ENCODE measurements around the gene VPS45. TPM values are rescaled to one million over a fixed set of nuclear protein-coding genes. Genes with fewer than 3 reads are reported as not detected.

The VPS45 gene
- total and polyA plus RNA-seq, 2 of the 4 experiments (the other 2 are of a cell fraction): 32.4 to 33.3 TPM

DNA sequence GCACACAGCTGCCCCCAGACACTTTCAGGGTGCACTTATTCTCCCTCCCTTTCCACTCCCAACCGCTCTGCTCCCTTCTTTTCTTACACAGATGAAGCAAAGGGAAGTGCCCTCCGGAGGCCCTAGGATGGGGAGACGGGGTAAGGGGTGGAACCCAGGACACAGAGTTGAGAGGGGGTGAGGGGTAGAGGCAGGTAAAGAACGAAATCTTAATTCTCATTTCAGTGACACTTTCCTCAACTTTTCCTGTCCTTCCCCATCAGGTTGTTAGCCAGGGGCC is 94.9 kb downstream of the VPS45 start:
- H4K91ac ChIP-seq (ENCODE audit: insufficient read depth, low read depth, low read length): peak overlapping the region; percentile 93
- peaks cover 8% of the 10 kb centered on the region for H4K20me1 ChIP-seq (ENCODE audit: insufficient read depth, low read length)
- ATAC-seq (ENCODE audit: low read depth) (peak; percentile 2; the same call in 1 of the 2 replicates), DNase-seq (no peak)
- H3K4me3 ChIP-seq (ENCODE audit: insufficient read depth, low read depth, low read length): peak overlapping the region; percentile 8; the same call in 1 of the 2 replicates
- H3K56ac ChIP-seq (ENCODE audit: extremely low read depth, insufficient read depth, low read length): peak overlapping the region; percentile 99
- H2BK5ac ChIP-seq (ENCODE audit: low read depth, low read length, poor library complexity, severe bottlenecking): peak overlapping the region; percentile 93
- peak overlapping the region; percentile 90 for H3K9ac ChIP-seq (ENCODE audit: low read depth, low read length)
- peak overlapping the region; percentile 75 for H2BK20ac ChIP-seq (ENCODE audit: low read depth, low read length)
- peak overlapping the region; percentile 76 for H2AFZ ChIP-seq (replicated peaks; ENCODE audit: low read length, poor library complexity)
- H2AK5ac ChIP-seq (ENCODE audit: low read depth, low read length): peak overlapping the region; percentile 96
- TSS peak; percentile 70 for BruUV-seq (replicated peaks)
- H3K79me1 ChIP-seq (ENCODE audit: low read depth in 1 of 2, low read length in 2 of 2): peaks cover 7 to 48% of the 10 kb centered on the region in 2 experiments; a peak in 3 of 4 replicates
- peak overlapping the region; percentile 87 for H3K18ac ChIP-seq (ENCODE audit: low read depth, low read length)
- H3K4me2 ChIP-seq (ENCODE audit: low read depth, low read length): peak overlapping the region; percentile 68
- H3K23ac ChIP-seq (ENCODE audit: low read depth, low read length): peak overlapping the region; percentile 71
- H3K9me1 ChIP-seq (ENCODE audit: insufficient read depth, low read length): peaks cover 36% of the 10 kb centered on the region
- ChIA-PET CTCF (interaction anchor here (0.5 to 1.6 kb wide), 2 partner anchors 89 to 318 kb away, joined by 3 to 6 read pairs; no protein-coding TSS in a partner anchor), POLR2A (ENCODE audit: unreplicated experiment) (interaction anchor here (1.0 to 1.6 kb wide), 2 partner anchors 11 to 13 kb away, joined by 5 to 7 read pairs; partner anchors contain the start of gene PLEKHO1)
- peak overlapping the region; percentile 74 for H4K5ac ChIP-seq (ENCODE audit: low read depth, low read length)
- TF ChIP-seq RCOR1 (IDR thresholded peaks at IDR 0.05; ENCODE audit: insufficient replicate concordance, low read length) (no peak), SMC3 (IDR thresholded peaks at IDR 0.05; ENCODE audit: low read depth, low read length) (no peak), MAZ (IDR thresholded peaks at IDR 0.05; ENCODE audit: borderline replicate concordance, low read depth, low read length) (no peak), POLR2A (IDR thresholded peaks at IDR 0.05; ENCODE audit: low read depth, low read length) (no peak), MAFK (IDR thresholded peaks at IDR 0.05; ENCODE audit: low read depth, low read length) (no peak), RFX5 (IDR thresholded peaks at IDR 0.05; ENCODE audit: low read depth, low read length) (no peak), BHLHE40 (IDR thresholded peaks at IDR 0.05; ENCODE audit: low read depth, low read length) (no peak), CHD1 (IDR thresholded peaks at IDR 0.05; ENCODE audit: low read depth, low read length) (no peak), RAD21 (IDR thresholded peaks at IDR 0.05; ENCODE audit: low read length) (no peak), NFE2L2 (IDR thresholded peaks at IDR 0.05; ENCODE audit: low read depth, low read length) (no peak), MXI1 (IDR thresholded peaks at IDR 0.05; ENCODE audit: borderline replicate concordance, low read depth, low read length) (no peak), CEBPB (IDR thresholded peaks at IDR 0.05; ENCODE audit: low read depth, low read length) (no peak), FOS (IDR thresholded peaks at IDR 0.05; ENCODE audit: low read depth, low read length) (no peak)
- TF ChIP-seq, protein P1, sequence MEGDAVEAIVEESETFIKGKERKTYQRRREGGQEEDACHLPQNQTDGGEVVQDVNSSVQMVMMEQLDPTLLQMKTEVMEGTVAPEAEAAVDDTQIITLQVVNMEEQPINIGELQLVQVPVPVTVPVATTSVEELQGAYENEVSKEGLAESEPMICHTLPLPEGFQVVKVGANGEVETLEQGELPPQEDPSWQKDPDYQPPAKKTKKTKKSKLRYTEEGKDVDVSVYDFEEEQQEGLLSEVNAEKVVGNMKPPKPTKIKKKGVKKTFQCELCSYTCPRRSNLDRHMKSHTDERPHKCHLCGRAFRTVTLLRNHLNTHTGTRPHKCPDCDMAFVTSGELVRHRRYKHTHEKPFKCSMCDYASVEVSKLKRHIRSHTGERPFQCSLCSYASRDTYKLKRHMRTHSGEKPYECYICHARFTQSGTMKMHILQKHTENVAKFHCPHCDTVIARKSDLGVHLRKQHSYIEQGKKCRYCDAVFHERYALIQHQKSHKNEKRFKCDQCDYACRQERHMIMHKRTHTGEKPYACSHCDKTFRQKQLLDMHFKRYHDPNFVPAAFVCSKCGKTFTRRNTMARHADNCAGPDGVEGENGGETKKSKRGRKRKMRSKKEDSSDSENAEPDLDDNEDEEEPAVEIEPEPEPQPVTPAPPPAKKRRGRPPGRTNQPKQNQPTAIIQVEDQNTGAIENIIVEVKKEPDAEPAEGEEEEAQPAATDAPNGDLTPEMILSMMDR (conservative IDR thresholded peaks at IDR 0.05; ENCODE audit: low read depth, low read length): no peak
- TF ChIP-seq, protein P2, sequence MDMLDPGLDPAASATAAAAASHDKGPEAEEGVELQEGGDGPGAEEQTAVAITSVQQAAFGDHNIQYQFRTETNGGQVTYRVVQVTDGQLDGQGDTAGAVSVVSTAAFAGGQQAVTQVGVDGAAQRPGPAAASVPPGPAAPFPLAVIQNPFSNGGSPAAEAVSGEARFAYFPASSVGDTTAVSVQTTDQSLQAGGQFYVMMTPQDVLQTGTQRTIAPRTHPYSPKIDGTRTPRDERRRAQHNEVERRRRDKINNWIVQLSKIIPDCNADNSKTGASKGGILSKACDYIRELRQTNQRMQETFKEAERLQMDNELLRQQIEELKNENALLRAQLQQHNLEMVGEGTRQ (IDR thresholded peaks at IDR 0.05; ENCODE audit: low read depth, low read length): no peak
- TF ChIP-seq, protein P3, sequence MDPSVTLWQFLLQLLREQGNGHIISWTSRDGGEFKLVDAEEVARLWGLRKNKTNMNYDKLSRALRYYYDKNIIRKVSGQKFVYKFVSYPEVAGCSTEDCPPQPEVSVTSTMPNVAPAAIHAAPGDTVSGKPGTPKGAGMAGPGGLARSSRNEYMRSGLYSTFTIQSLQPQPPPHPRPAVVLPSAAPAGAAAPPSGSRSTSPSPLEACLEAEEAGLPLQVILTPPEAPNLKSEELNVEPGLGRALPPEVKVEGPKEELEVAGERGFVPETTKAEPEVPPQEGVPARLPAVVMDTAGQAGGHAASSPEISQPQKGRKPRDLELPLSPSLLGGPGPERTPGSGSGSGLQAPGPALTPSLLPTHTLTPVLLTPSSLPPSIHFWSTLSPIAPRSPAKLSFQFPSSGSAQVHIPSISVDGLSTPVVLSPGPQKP (IDR thresholded peaks at IDR 0.05; ENCODE audit: borderline replicate concordance, low read depth, low read length): no peak
- in situ Hi-C loops (cut with MboI; ENCODE audit: low sequenced_read_pairs): no loop called here
- H3K27ac ChIP-seq (ENCODE audit: insufficient read depth, low read length): peak overlapping the region; percentile 93
- no peaks in the 10 kb centered on the region for H3K27me3 ChIP-seq (ENCODE audit: control insufficient read depth, insufficient read depth, low read length)
- H2AK9ac ChIP-seq (replicated peaks; ENCODE audit: low read depth, low read length, poor library complexity): peak overlapping the region; percentile 35
- peak overlapping the region; percentile 91 to 94 for H4K8ac ChIP-seq (ENCODE audit: low read depth in 2 of 2, low read length in 2 of 2)
- no CpG with 5 or more reads among the region's 4 CpGs for WGBS, 2 experiments (ENCODE audit: extremely low coverage in 2 of 2, insufficient read length in 1 of 2)
- H3K4ac ChIP-seq (ENCODE audit: low read depth, low read length): peak overlapping the region; percentile 89
- peak overlapping the region; percentile 76 for H2BK120ac ChIP-seq (ENCODE audit: low read depth, low read length)
- H3K36me3 ChIP-seq (ENCODE audit: control insufficient read depth, insufficient read depth, low read length): peaks cover 25% of the 10 kb centered on the region
- intact Hi-C loops (cut with micrococcal nuclease): no loop called here
- H3K9me3 ChIP-seq (ENCODE audit: control insufficient read depth, insufficient read depth, low read length): no peaks in the 10 kb centered on the region
- dilution Hi-C loops (cut with HindIII; ENCODE audit: low sequenced_read_pairs, unreplicated experiment): no loop called here
- peak overlapping the region; percentile 80 for H3K14ac ChIP-seq (replicated peaks; ENCODE audit: low read depth, low read length)
- H2BK15ac ChIP-seq (ENCODE audit: low read depth, low read length): peak overlapping the region; percentile 97; the same call in 2 of the 3 replicates
- H3K4me1 ChIP-seq (ENCODE audit: control insufficient read depth, insufficient read depth, low read length): peaks cover 49% of the 10 kb centered on the region
